Activated CD8-positive, alpha-beta T cell treated with anti-CD3 and anti-CD28 coated beads for 36 hours (primary cell): ENCODE results near the gene RABGAP1L. TPM values are rescaled to one million over a fixed set of nuclear protein-coding genes. Genes with fewer than 3 reads are reported as not detected.

Source experiments
- ATAC-seq: fragments of 200-7000 bp; cut with Tn5 transposase; one replicate; pipeline ENCODE4 v1.10.0; 2021; ENCODE audit warnings: mild to moderate bottlenecking, moderate library complexity
- CTCF ChIA-PET: fragments of 350-600 bp; sonication (Branson Sonifier 250); formaldehyde crosslinking; loops from one replicate; lab custom pipeline; 2021; ENCODE audit warnings: antibody characterized with exemption; lab: Charles Lee
- POLR2A ChIA-PET: fragments of 350-600 bp; sonication (Branson Sonifier 250); formaldehyde crosslinking; loops from one replicate; lab custom pipeline; 2021; ENCODE audit warnings: antibody characterized with exemption; lab: Charles Lee
- DNase-seq: peaks from one replicate; pipeline ENCODE4 v3.0.0-alpha.2; 2020
- H3K27ac Mint-ChIP-seq: one replicate; pipeline ENCODE4 v1.8.0; 2021; ENCODE audit warnings: mild to moderate bottlenecking, mixed read lengths
- H3K27me3 Mint-ChIP-seq: one replicate; pipeline ENCODE4 v1.8.0; 2021; ENCODE audit warnings: mixed read lengths
- H3K36me3 Mint-ChIP-seq: one replicate; pipeline ENCODE4 v1.8.0; 2021; ENCODE audit warnings: low read depth, mixed read lengths
- H3K4me1 Mint-ChIP-seq: one replicate; pipeline ENCODE4 v1.8.0; 2021; ENCODE audit warnings: low read depth, mixed read lengths
- H3K4me3 Mint-ChIP-seq: one replicate; pipeline ENCODE4 v1.8.0; 2021; ENCODE audit warnings: mild to moderate bottlenecking, moderate library complexity, mixed read lengths
- H3K9me3 Mint-ChIP-seq: one replicate; pipeline ENCODE4 v1.8.0; 2021; ENCODE audit warnings: mixed read lengths
- CTCF ChIP-seq: fragments of 200-600 bp; IDR thresholded peaks from one replicate; pipeline ENCODE4 v1.8.0; 2022; ENCODE audit warnings: antibody characterized with exemption, mild to moderate bottlenecking
- intact Hi-C: fragments of 100-400 bp; cut with micrococcal nuclease; formaldehyde crosslinking; loops from one replicate; pipeline ENCODE4 v1.10.0; 2022
- total RNA-seq, 2 experiments: library from RNA; stranded (reverse); gene quantifications; one replicate each; pipeline ENCODE4 v1.2.3, GENCODE V29; 2021

RABGAP1L gene
- total RNA-seq, 2 experiments from 2014 or later: 26.9 to 29.4 TPM

DNA sequence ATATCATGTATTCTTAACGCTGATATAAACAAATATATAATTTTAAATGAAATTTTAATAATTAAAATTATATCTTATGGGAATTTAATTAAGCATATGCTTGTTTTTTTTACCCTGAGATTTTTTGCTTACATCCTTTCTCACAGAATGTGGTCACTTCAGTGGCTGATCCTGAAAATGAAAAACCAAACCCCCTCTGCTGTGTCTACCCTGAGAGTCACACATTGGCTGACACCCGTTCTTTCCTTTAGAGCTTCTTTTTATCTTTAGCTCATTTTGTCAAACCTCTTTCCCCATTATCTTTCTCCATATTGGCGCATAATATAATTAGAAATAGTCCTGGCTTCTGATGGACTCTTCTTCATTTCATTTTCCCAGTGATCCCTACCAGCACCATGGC, 829.7 kb downstream of the RABGAP1L start:
- Mint-ChIP-seq H3K9me3 (no peaks in the 10 kb centered on the region), H3K27ac (peak overlapping the region; percentile 88), H3K36me3 (peaks cover 19% of the 10 kb centered on the region), H3K4me3 (peak overlapping the region; percentile 77), H3K27me3 (no peaks in the 10 kb centered on the region), H3K4me1 (peaks cover 38% of the 10 kb centered on the region)
- intact Hi-C loops: no loop called here
- no peak for TF ChIP-seq CTCF
- CTCF ChIA-PET: interaction anchor here (1.9 kb wide), 1 partner anchor 10 kb away, joined by 11 read pairs; no protein-coding TSS in a partner anchor
- ATAC-seq: peak; percentile 49
- POLR2A ChIA-PET: interaction anchor here (1.2 to 2.4 kb wide), 3 partner anchors 9 to 189 kb away, joined by 4 to 13 read pairs (median 6); no protein-coding TSS in a partner anchor
- no peak for DNase-seq

- no peak for ATAC-seq
- ChIA-PET CTCF (interaction anchor here (1.0 to 1.9 kb wide), 2 partner anchors 9 to 13 kb away, joined by 3 to 11 read pairs; no protein-coding TSS in a partner anchor), POLR2A (interaction anchor here (1.2 to 2.4 kb wide), 4 partner anchors 9 to 190 kb away, joined by 4 to 13 read pairs (median 5); partner anchors contain the start of gene MRPS14)
- intact Hi-C loops: no loop called here
- DNase-seq: no peak
- TF ChIP-seq CTCF: no peak
- H3K4me1 Mint-ChIP-seq: peaks cover 39% of the 10 kb centered on the region
- H3K9me3 Mint-ChIP-seq: no peaks in the 10 kb centered on the region
- peak overlapping the region; percentile 77 for H3K4me3 Mint-ChIP-seq
- peak overlapping the region; percentile 88 for H3K27ac Mint-ChIP-seq
- no peaks in the 10 kb centered on the region for H3K27me3 Mint-ChIP-seq
- peaks cover 19% of the 10 kb centered on the region for H3K36me3 Mint-ChIP-seq
Observed at GRCh38 chr1:174989536-174990220, 830.4 kb downstream of the RABGAP1L start.

- H3K9me3 Mint-ChIP-seq: no peaks in the 10 kb centered on the region
- POLR2A ChIA-PET: interaction anchor here (1.2 to 2.4 kb wide), 2 partner anchors 8 to 33 kb away, joined by 4 to 13 read pairs; partner anchors contain the start of gene MRPS14
- intact Hi-C loops: no loop called here
Observed at GRCh38 chr1:174990382-174990999, 831.2 kb downstream of the RABGAP1L start.

DNA sequence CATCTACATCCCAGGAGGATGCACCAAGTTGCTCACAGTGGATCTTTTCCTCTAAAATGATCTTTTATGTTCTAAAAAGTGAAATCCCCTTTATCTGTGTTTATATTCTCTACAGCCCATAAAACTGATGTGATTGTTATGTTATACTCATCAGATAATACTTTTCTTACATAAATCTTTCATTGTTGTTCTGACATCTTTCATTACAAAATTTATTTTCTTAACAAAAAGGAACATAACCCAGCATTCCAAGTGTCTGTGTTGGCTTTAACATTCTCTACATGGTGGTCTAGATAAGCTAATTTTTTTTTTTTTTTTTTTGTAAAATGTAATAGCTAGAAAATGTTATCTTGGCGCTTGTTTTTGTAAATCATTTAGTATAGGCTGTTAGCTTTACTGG, 832.2 kb downstream of the RABGAP1L start:
- Mint-ChIP-seq H3K4me1 (peaks cover 35% of the 10 kb centered on the region), H3K27me3 (no peaks in the 10 kb centered on the region), H3K36me3 (peaks cover 16% of the 10 kb centered on the region), H3K4me3 (no peak overlapping the region), H3K9me3 (no peaks in the 10 kb centered on the region), H3K27ac (no peak overlapping the region)
- DNase-seq (no peak), ATAC-seq (no peak)
- POLR2A ChIA-PET: interaction anchor here (0.7 kb wide), 1 partner anchor 9 kb away, joined by 3 read pairs; no protein-coding TSS in a partner anchor
- CTCF ChIA-PET: interaction anchor here (0.9 to 2.3 kb wide), 3 partner anchors 8 to 194 kb away, joined by 3 to 7 read pairs (median 3); no protein-coding TSS in a partner anchor
- intact Hi-C loops: no loop called here
- no peak for TF ChIP-seq CTCF

More at GRCh38 chr1:174990382-174990999, 831.2 kb downstream of the RABGAP1L start:
- no peaks in the 10 kb centered on the region for H3K27me3 Mint-ChIP-seq
- CTCF ChIA-PET: interaction anchor here (1.0 to 1.9 kb wide), 2 partner anchors 9 to 14 kb away, joined by 3 to 11 read pairs; no protein-coding TSS in a partner anchor
- peaks cover 34% of the 10 kb centered on the region for H3K4me1 Mint-ChIP-seq
- H3K4me3 Mint-ChIP-seq: peak overlapping the region; percentile 77
- TF ChIP-seq CTCF: no peak
- peak overlapping the region; percentile 84 for H3K27ac Mint-ChIP-seq
- H3K36me3 Mint-ChIP-seq: peaks cover 16% of the 10 kb centered on the region
- ATAC-seq (peak; percentile 54), DNase-seq (no peak)
